ENCODE results near the gene RERE.

RERE gene

GRCh38 chr1:8371372-8371991, 446.0 kb downstream of the RERE start:
- H3K4me1 ChIP-seq: peaks cover 7% of the 10 kb centered on the region; the same call in 1 of the 2 replicates
- H3K27me3 ChIP-seq: no peaks in the 10 kb centered on the region
- no peak overlapping the region for H3K4me3 ChIP-seq (ENCODE audit: low read depth, low read length)
- TF ChIP-seq CTCF (IDR thresholded peaks at IDR 0.05; ENCODE audit: low read depth, low read length): no peak
- no peaks in the 10 kb centered on the region for H3K36me3 ChIP-seq
- H3K9me3 ChIP-seq: no peaks in the 10 kb centered on the region
- no peak for DNase-seq

GRCh38 chr1:8370905-8371315, 446.5 kb downstream of the RERE start:
- peaks cover 7% of the 10 kb centered on the region; the same call in 1 of the 2 replicates for H3K4me1 ChIP-seq
- no peak for DNase-seq
- no peaks in the 10 kb centered on the region for H3K9me3 ChIP-seq
- H3K27me3 ChIP-seq: no peaks in the 10 kb centered on the region
- no peak overlapping the region for H3K4me3 ChIP-seq (ENCODE audit: low read depth, low read length)
- no peaks in the 10 kb centered on the region for H3K36me3 ChIP-seq
- no peak for TF ChIP-seq CTCF (IDR thresholded peaks at IDR 0.05; ENCODE audit: low read depth, low read length)

- no peak overlapping the region for H3K4me3 ChIP-seq (ENCODE audit: low read depth, low read length)
- H3K9me3 ChIP-seq: no peaks in the 10 kb centered on the region
- no peaks in the 10 kb centered on the region for H3K36me3 ChIP-seq
- TF ChIP-seq CTCF (IDR thresholded peaks at IDR 0.05; ENCODE audit: low read depth, low read length): no peak
- DNase-seq: no peak
- H3K27me3 ChIP-seq: no peaks in the 10 kb centered on the region
- H3K4me1 ChIP-seq: peaks cover 7% of the 10 kb centered on the region; the same call in 1 of the 2 replicates
Measured at GRCh38 chr1:8370046-8370881, 447.2 kb downstream of the RERE start.

GRCh38 chr1:8368956-8369639, 448.3 kb downstream of the RERE start:
- Histone ChIP-seq H3K27me3 (no peaks in the 10 kb centered on the region), H3K4me3 (ENCODE audit: low read depth, low read length) (no peak overlapping the region), H3K9me3 (no peaks in the 10 kb centered on the region), H3K36me3 (no peaks in the 10 kb centered on the region), H3K4me1 (peaks cover 6% of the 10 kb centered on the region; the same call in 1 of the 2 replicates)
- no peak for TF ChIP-seq CTCF (IDR thresholded peaks at IDR 0.05; ENCODE audit: low read depth, low read length)
- no peak for DNase-seq

- H3K36me3 ChIP-seq: peaks cover 2% of the 10 kb centered on the region; the same call in 1 of the 2 replicates
- DNase-seq: no peak
- H3K4me1 ChIP-seq: peaks cover 2% of the 10 kb centered on the region; the same call in 1 of the 2 replicates
- TF ChIP-seq CTCF (IDR thresholded peaks at IDR 0.05; ENCODE audit: low read depth, low read length): no peak
- H3K27me3 ChIP-seq: no peaks in the 10 kb centered on the region
- H3K4me3 ChIP-seq (ENCODE audit: low read depth, low read length): no peak overlapping the region
- no peaks in the 10 kb centered on the region for H3K9me3 ChIP-seq
Measured at GRCh38 chr1:8367571-8368194, 449.8 kb downstream of the RERE start.
